ENCODE data around the gene ENO3. TPM values are rescaled to one million over a fixed set of nuclear protein-coding genes. Genes with fewer than 3 reads are reported as not detected.

ENO3 gene
- total RNA-seq, 1 donor from 2014 or later = 7.3 TPM

DNA sequence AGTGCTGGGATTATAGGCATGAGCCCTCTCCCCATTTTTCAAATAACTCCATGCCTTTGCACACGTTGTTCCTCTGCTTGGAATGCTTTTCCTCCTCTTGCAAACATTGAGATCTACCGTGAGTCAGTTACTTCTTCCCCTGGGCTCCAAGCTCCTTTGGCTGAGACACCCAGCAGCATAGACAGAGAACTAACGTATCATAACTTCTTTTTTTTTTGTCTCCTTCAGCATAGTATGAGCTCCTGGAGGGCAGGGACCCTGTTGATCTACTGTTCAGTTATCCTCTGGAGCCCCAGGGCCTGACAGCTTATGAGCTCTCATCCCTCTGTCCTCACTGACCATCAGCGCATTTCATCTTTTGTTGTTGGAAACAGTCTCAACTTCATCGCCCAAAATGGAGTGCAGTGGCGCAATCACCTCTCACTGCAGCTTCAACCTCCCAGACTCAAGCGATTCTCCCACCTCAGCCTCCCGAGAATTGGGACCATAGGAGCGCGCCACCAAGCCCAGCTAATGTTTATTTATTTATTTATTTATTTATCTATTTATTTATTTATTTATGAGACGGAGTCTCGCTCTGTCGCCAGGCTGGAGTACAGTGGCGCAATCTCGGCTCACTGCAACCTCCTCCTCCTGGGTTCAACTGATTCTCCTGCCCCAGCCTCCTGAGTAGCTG is 14.5 kb downstream of the ENO3 start:
- peak overlapping the region; percentile 15 for H3K27ac Mint-ChIP-seq (ENCODE audit: unreplicated experiment)

GRCh38 chr17:4966844-4967538 is 16.1 kb downstream of the ENO3 start:
- Mint-ChIP-seq H3K9me3 (ENCODE audit: unreplicated experiment) (no peaks in the 10 kb centered on the region), H3K27me3 (ENCODE audit: unreplicated experiment) (peaks cover 6% of the 10 kb centered on the region), H3K4me1 (ENCODE audit: unreplicated experiment) (peaks cover 12% of the 10 kb centered on the region), H3K27ac (ENCODE audit: unreplicated experiment) (no peak overlapping the region), H3K36me3 (ENCODE audit: low read depth, unreplicated experiment) (peaks cover 27% of the 10 kb centered on the region), H3K4me3 (ENCODE audit: unreplicated experiment) (no peak overlapping the region)
- TF ChIP-seq, protein P1, sequence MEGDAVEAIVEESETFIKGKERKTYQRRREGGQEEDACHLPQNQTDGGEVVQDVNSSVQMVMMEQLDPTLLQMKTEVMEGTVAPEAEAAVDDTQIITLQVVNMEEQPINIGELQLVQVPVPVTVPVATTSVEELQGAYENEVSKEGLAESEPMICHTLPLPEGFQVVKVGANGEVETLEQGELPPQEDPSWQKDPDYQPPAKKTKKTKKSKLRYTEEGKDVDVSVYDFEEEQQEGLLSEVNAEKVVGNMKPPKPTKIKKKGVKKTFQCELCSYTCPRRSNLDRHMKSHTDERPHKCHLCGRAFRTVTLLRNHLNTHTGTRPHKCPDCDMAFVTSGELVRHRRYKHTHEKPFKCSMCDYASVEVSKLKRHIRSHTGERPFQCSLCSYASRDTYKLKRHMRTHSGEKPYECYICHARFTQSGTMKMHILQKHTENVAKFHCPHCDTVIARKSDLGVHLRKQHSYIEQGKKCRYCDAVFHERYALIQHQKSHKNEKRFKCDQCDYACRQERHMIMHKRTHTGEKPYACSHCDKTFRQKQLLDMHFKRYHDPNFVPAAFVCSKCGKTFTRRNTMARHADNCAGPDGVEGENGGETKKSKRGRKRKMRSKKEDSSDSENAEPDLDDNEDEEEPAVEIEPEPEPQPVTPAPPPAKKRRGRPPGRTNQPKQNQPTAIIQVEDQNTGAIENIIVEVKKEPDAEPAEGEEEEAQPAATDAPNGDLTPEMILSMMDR (IDR thresholded peaks at IDR 0.05; ENCODE audit: unreplicated experiment) = no peak
- peak; percentile 91 for DNase-seq (ENCODE audit: low spot score)

More for the DNA sequence above, 14.5 kb downstream of the ENO3 start:
- H3K4me1 Mint-ChIP-seq (ENCODE audit: unreplicated experiment) = peaks cover 12% of the 10 kb centered on the region
- no peaks in the 10 kb centered on the region for H3K9me3 Mint-ChIP-seq (ENCODE audit: unreplicated experiment)
- TF ChIP-seq, protein P1 (IDR thresholded peaks at IDR 0.05; ENCODE audit: unreplicated experiment) = no peak
- H3K36me3 Mint-ChIP-seq (ENCODE audit: low read depth, unreplicated experiment) = peaks cover 22% of the 10 kb centered on the region
- peaks cover 5% of the 10 kb centered on the region for H3K27me3 Mint-ChIP-seq (ENCODE audit: unreplicated experiment)
- H3K4me3 Mint-ChIP-seq (ENCODE audit: unreplicated experiment) = peak overlapping the region; percentile 39
- DNase-seq (ENCODE audit: low spot score) = no peak

- H3K36me3 Mint-ChIP-seq (ENCODE audit: low read depth, unreplicated experiment) = peaks cover 34% of the 10 kb centered on the region
- no peaks in the 10 kb centered on the region for H3K9me3 Mint-ChIP-seq (ENCODE audit: unreplicated experiment)
These were observed 16.9 kb downstream of the ENO3 start, which contains the start of gene SPAG7 for GRCh38 chr17:4967539-4968485. SPAG7 (minus strand) TSS chr17:4967817; CDS start chr17:4967804, 13 bp downstream.

GRCh38 chr17:4968486-4969046 is 17.6 kb downstream of the ENO3 start:
- H3K27ac Mint-ChIP-seq (ENCODE audit: unreplicated experiment) = peak overlapping the region; percentile 61
- no peaks in the 10 kb centered on the region for H3K9me3 Mint-ChIP-seq (ENCODE audit: unreplicated experiment)
- H3K36me3 Mint-ChIP-seq (ENCODE audit: low read depth, unreplicated experiment) = peaks cover 38% of the 10 kb centered on the region
- TF ChIP-seq, protein P1 (IDR thresholded peaks at IDR 0.05; ENCODE audit: unreplicated experiment) = no peak
- peaks cover 12% of the 10 kb centered on the region for H3K4me1 Mint-ChIP-seq (ENCODE audit: unreplicated experiment)
- no peak overlapping the region for H3K4me3 Mint-ChIP-seq (ENCODE audit: unreplicated experiment)
- DNase-seq (ENCODE audit: low spot score) = peak; percentile 32
- H3K27me3 Mint-ChIP-seq (ENCODE audit: unreplicated experiment) = peaks cover 9% of the 10 kb centered on the region

More at GRCh38 chr17:4967539-4968485, 16.9 kb downstream of the ENO3 start, which contains the start of gene SPAG7:
- Mint-ChIP-seq H3K4me1 (ENCODE audit: unreplicated experiment) (peaks cover 12% of the 10 kb centered on the region), H3K4me3 (ENCODE audit: unreplicated experiment) (no peak within 1 kb of the TSS), H3K27me3 (ENCODE audit: unreplicated experiment) (peaks cover 8% of the 10 kb centered on the region), H3K27ac (ENCODE audit: unreplicated experiment) (no peak within 1 kb of the TSS)
- TF ChIP-seq, protein P1 (IDR thresholded peaks at IDR 0.05; ENCODE audit: unreplicated experiment) = no peak
- peak; percentile 96 for DNase-seq (ENCODE audit: low spot score)
